Skin epidermis (tissue), 12 donors: ENCODE results near the gene ASAP2.

Experiments
- H3K27ac ChIP-seq, 21 experiments: fragments of 200-600 bp; sonication (generic) in 11 of 21; one replicate each; pipeline ENCODE4 v1.5.0; 2020; ENCODE audit warnings: mild to moderate bottlenecking in 3 of 21, inconsistent platforms in 2 of 21, moderate library complexity in 2 of 21
- H3K4me3 ChIP-seq, 7 experiments: fragments of 200-600 bp; sonication (generic) in 2 of 7; one replicate each; pipeline ENCODE4 v1.5.0; 2020; ENCODE audit warnings: inconsistent platforms in 2 of 7, mild to moderate bottlenecking in 2 of 7, moderate library complexity in 1 of 7

Gene ASAP2

DNA sequence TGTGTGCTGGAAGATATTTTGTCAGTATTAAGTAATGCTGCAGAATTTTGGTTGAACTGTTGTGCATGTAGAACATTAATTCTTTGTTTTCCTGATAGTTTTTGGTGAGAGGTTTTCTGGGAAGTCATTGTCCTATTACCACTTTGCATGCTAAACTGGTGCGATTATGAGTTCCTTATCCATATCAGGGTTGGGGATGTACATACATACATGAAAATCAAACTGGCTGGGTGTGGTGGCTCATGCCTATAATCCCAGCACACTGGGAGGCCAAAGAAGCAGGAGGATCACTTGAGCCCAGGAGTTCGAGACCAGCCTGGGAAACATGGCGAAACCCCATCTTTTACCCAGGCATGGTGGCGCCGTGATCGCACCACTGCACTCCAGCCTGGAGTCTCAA, 34.6 kb downstream of the ASAP2 start:
- no peak overlapping the region for H3K27ac ChIP-seq
- no peak overlapping the region for H3K4me3 ChIP-seq

DNA sequence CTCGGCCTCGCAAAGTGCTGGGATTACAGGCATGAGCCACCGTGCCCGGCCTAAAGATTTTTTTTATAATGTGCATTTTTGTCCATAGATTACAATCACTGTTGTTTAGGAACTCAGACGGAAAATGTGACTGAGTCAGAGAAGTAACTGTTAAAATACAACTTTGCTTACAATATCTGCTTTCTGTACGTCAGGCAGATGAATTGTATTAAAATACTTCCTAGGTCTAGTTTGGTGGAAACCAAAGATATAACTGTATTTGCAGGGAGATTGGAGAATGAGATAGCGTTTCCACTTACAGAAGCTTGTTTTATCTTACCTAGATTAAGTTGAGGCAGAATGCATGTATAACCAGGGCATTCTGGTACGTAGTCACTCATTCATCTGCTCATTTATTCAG, 36.7 kb downstream of the ASAP2 start:
- Histone ChIP-seq H3K27ac (no peak overlapping the region), H3K4me3 (no peak overlapping the region)

DNA sequence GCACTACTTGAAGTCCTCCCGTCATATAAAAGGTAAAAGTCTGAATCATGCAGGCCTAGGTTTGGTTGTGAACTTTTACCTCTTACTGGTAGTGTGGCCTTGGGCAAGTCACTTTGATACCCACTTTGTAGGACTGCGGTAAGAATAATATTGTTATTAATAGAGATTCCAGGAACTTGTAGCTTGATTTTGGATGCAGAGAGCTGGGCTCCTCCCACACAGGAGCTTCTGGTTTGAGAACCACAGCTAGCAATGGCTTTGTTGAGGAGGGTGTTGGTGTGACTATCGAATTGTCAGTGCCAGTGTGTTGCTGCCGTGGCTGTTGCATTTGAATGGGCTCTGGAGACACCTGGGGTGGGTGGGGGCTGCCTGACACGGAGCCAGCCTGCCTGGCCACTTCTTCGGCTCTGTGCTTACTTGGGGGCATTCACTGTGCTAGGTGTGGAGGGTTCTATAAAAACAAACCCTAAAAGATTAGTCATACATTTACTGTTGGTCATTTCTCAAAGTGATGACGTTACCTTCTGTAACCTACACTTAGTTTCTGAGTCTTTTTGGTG, 38.5 kb downstream of the ASAP2 start:
- H3K27ac ChIP-seq, result no peak overlapping the region
- no peak overlapping the region for H3K4me3 ChIP-seq

DNA sequence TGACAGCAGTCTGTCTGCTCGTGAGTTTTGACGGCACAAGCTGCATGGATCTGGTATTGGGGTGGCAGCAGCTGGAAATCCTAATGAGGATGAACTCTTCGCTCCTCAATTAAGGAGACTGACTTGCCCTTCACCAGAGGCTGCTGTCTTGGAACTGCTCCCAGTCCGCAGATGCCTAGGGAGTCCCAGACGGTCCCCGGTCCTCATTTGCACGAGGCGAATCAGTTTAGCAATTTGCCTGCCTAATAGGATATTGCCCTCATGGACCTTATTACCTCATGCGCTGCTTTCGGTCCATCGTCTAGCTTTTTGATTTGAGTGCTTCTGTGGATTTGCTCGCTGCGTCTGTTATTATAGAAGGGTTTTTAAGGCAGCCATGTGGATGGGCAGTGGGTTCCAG, 40.6 kb downstream of the ASAP2 start:
- H3K4me3 ChIP-seq, result no peak overlapping the region
- no peak overlapping the region for H3K27ac ChIP-seq

DNA sequence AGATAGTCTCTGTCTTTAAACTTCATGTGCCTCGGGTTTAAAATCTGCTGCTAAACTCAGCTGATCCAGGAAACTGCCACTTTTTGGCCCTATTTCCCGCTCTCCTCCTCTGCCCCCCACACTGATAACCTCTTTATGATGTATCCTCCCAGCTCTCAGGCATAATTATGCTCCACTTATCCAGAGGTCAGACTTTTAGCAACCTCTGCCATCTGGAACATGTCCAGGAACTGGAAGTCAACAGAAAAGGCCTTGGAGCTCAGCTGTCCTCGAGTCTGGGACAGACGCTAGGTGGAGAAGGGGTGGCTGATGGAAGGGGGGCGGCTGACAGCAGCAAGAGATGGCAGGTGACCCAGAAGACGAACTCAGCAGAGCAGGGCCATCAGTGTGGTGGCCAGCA, 41.2 kb downstream of the ASAP2 start:
- H3K4me3 ChIP-seq, result no peak overlapping the region
- no peak overlapping the region for H3K27ac ChIP-seq

DNA sequence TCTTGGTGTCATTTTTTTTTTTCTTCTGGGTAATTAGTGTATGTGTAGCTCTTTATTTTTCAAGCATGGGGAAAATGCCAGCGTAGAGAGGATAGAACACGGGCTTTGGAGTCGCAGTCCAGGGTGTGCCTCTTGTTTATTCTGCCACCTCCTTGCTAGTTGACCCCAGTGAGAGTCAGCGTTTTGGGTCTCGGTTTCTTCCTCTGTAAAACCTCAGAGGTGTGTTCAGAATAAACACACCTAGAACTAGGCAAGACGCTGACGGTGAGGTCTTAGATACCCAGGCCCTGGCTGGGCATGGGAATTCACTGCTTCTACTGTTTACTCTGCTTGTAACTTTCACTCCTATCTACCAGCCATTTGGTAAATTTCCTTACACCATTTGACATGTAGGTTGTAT, 41.8 kb downstream of the ASAP2 start:
- Histone ChIP-seq H3K27ac (no peak overlapping the region), H3K4me3 (no peak overlapping the region)

DNA sequence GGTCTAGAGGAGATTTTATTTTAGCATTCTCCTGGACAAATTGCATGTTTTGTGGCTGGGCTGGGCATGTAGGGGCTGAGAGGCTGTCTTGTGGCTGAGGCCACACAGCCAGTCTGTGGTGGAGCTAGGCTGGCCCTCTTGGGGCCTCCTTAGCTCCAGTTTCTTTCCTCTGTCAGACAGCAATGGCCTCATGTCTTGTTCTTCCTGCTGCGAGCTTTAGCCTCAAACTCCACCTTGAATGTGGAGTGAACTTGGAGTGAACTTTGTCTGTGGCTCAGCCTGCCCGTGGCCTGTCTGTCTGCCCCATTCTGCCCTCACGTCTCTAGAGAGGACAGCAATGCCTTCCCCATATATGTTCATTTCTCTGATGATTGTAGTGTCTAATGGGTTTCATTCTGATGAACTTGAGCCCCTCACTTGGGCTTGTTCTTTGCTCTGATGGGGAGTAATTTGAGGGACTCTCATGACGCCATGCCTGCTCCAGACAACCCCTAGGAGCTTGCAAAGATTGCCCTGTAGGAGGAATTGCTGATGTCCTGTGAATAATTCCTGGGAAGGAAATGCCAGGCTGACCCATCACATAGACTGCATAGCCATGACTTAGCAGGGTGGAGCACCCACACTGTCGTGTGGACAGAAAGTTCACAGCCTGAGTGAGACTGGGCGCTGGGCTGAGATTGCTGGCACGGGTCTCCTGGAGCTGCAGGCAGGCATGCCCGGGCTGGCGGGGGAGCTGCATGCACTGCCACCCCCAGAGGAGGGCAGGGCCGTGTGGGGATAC, 42.6 kb downstream of the ASAP2 start:
- Histone ChIP-seq H3K4me3 (no peak overlapping the region), H3K27ac (peak overlapping the region in 9 of 21 experiments; percentile 2 to 76 (median 37))

DNA sequence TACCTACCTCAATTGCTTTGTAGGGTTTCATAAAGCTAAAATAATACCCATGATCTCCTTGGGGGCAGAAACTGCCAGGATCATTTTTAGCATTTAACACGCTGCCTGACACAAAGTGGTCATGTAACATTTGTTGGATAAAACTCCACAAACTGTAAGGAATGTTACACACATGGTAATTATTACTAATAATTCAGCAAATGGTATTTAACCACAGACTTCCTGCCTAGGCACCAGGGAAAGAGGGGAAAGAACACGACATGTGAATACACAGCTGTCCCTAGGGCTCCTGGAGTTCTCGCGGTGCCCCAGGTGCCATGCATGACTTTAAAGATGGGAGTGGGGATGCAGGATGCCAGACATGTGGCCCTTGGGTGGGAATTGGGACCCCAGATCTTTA, 43.5 kb downstream of the ASAP2 start:
- peak overlapping the region in 8 of 21 experiments; percentile 12 to 76 (median 41) for H3K27ac ChIP-seq

DNA sequence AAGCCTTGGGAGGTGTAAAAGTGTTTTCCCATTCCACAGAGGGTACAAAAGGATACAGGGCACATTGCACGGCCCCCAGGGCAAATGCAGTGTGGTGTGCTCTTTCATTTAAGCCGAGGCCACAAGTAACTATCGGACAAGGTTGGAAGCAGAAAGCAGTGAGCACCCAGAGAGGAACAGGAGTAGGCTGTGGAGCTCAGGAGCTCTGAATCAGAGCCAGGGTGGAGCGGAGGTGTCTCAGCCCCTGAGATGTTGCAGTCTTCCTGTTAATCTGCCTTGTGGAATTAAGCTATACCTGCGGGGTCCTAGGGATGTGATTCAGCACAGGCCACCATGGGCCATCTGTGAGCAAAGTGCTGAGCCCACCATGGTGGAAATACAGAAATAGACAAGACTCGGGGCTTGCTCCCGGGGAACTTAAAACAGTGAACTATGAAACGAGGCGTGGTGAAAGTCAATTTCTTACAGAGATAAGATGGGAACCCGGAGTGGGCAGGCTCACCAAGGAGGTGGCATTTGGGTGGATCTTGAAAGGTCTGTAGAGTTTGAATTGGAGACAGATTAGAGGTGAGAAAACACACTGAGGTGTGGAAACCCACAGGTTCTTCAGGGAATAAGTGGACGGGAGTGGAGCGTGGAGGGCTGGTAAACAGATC, 44.0 kb downstream of the ASAP2 start:
- H3K27ac ChIP-seq, result peak overlapping the region in 9 of 21 experiments; percentile 26 to 76 (median 61)

More for the DNA sequence above, 43.5 kb downstream of the ASAP2 start:
- no peak overlapping the region for H3K4me3 ChIP-seq

DNA sequence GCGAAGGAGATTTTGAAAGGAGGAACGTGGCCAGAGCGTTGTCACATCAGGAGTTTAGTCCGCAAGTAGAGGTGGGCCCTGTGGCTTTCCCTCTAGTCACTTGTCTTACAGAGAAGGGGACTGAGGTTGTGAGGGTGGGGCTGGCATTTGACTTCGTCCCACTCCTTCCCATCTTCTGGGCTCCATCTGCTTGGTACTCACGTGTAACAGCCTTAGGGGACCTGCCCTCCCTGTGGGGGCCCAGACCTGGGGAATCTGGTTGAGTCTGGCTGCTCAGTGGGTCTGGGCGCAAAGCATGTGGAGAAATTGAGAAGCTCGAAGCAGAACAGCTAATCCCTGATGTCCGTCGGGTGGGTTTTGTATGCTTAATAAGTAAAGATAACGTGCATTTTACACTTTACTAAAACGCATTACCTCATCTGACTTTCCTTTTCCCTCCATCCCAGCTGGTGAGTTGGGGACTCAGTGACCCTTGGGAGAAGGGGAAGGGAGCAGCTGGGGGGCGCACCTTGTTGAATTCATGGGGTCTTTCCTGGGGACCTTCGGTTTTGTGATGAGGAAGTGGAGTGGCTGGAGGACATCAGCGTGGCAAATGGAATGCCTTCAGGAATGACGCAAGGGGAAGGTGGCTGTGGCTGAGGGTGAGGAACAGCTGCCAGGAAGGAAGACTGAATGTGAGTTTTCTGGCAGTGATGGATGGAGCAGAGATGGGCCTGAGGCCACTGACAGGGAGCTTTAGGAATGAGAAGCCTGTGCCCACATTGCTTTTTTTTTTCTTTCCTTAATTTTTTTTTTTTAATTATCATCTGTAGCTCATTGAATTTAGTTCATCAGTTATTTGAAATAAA, 44.8 kb downstream of the ASAP2 start:
- Histone ChIP-seq H3K4me3 (no peak overlapping the region), H3K27ac (peak overlapping the region in 10 of 21 experiments; percentile 5 to 76 (median 56))

More for the DNA sequence above, 44.0 kb downstream of the ASAP2 start:
- no peak overlapping the region for H3K4me3 ChIP-seq

DNA sequence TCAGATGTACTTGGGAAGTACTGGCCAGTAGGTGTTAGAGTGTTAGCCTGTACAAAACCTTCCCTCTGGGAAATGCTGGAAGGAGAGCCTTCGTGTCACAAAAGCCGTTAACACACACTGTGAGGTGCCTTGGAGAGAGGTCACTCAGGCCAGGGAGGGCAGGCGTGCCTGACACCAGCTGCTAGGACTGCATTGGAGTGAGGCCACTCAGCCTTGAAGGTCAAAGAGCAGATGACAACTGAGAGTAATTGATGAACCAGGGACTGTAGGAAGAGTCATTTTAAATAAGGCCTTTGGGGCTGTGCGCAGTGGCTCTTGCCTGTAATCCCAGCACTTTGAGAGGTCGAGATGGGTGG, 45.4 kb downstream of the ASAP2 start:
- H3K27ac ChIP-seq, result peak overlapping the region in 9 of 21 experiments; percentile 5 to 76 (median 55)
- H3K4me3 ChIP-seq, result no peak overlapping the region

DNA sequence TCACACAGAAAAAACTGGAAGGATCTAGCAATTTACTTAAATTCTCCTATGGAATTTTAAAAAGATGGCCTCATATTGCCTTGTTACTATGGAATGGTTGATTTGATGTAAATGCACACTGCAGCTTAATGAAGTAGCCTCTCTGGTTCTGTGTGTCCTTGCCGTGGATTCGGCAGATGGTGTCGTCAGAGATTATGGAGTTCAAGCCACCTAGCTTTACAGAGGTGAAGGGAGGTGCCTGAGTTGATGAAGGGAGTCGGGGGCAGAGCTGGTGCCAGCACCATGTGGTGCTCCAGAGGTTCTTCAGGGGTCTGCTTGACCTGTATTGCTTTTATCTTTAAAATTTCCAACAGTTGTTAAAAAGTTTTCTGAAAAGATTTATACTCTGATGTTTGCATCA, 48.8 kb downstream of the ASAP2 start:
- H3K4me3 ChIP-seq, result no peak overlapping the region

DNA sequence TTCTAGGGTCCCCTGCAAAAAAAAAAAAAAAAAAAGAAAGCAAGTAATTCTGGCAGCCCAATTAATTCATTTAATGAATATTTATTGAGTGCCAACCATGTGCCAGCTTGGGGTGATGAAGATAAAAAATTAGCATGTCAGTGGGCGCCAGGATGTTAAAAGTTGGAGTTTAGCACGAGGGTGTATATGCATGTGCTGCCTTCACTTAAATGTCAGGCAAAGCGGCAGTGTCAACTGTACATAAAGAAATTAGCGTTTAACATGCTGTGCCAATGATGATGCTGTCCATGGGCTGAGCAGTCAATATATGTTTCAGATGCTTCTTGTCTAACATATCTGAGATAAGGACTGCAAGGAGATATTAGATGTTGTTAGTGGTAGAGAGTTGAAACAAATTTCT, 49.5 kb downstream of the ASAP2 start:
- Histone ChIP-seq H3K4me3 (no peak overlapping the region), H3K27ac (peak overlapping the region in 1 of 21 experiments; percentile 5)

More for the DNA sequence above, 48.8 kb downstream of the ASAP2 start:
- H3K27ac ChIP-seq, result peak overlapping the region in 2 of 21 experiments; percentile 10 to 22

DNA sequence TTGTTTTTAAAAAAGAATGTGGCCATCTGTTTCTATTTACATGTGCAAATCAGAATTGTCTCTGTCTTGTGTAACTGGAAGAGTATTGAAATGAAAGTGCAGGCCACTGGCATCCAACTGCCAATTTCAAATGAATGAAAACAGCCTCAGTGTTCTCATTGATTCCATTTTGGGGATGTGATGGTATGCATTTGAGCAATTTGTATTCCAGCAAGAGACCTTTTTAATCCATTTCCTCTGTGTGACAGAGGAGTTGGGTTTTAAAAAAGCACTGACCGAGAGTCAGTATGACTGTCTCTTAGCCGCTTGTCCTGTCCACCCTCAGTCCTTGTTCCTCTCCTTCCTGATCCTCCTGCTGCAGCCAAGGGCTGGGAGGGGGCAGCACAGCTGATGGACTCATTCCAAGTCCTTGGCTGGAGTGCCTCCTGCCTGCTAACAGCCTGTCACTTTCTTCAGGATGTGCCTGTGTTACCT, 50.0 kb downstream of the ASAP2 start:
- H3K4me3 ChIP-seq, result no peak overlapping the region
- peak overlapping the region in 10 of 21 experiments; percentile 0 to 68 (median 50) for H3K27ac ChIP-seq

DNA sequence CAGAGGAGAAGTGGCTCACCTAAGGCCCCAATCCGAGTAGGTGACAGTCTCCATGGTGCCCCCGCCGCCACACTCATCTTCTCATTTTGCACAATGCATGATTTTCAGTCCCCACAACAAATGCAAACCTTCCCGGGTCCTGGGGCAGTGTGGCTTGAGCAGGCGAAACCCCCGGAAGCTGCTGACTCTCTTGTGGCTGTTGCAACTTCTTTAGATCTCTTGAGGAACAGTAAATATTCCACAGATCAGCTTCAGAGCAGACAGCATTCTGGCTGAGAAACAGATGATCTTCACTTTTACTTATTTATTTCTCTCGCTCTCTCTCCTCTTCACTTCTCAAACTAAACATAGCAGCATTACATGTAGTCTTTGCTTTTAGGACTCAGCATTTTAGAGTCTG, 51.9 kb downstream of the ASAP2 start:
- Histone ChIP-seq H3K27ac (peak overlapping the region in 14 of 21 experiments; percentile 11 to 76 (median 54)), H3K4me3 (no peak overlapping the region)

DNA sequence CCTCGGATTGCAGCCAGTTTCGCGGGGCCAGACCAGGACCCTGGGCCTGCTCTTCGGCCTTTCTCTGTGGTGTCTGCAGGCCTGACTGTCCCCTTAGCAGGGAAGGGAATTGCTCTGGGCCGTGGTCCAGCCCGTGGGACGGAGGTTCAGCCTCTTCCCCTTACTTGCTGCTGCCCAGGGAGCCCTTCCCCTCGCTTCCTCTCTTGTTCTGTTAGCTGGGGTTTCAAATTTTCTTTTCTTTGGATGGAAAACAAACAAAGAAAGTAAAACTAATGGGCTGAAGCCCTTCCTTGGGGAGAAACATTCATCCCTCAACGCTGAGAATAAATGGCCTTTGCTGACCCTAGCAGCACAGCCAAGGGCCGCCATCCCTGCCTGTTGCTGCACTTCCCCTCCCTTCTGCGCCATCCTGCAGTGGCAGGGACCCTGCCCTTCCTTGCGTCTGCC, 52.4 kb downstream of the ASAP2 start:
- H3K27ac ChIP-seq, result peak overlapping the region in 18 of 21 experiments; percentile 5 to 76 (median 52)
- no peak overlapping the region for H3K4me3 ChIP-seq

DNA sequence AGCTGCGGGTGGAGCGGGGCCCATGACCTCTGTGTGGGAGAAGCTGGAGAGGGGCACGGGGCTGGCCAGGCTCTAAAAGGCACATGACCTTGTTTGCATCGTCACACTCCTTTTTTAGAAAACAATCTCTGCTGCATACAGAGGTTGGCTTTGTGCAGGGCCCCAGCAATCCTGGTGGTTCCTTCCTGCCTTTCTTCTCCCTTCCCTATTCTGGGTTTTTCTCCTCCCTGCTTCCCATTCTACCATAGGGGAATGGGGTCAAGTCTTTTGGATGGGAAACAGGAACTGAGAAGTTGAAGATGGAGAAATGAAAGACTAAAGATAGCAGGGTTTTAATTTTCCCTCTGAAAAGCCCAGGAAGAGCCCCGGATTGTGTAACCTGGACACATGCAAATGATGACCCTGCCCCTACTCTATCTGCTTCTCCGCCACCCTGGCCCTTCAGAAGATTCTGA, 53.9 kb downstream of the ASAP2 start:
- peak overlapping the region in 15 of 21 experiments; percentile 5 to 82 (median 59) for H3K27ac ChIP-seq
- H3K4me3 ChIP-seq, result no peak overlapping the region

DNA sequence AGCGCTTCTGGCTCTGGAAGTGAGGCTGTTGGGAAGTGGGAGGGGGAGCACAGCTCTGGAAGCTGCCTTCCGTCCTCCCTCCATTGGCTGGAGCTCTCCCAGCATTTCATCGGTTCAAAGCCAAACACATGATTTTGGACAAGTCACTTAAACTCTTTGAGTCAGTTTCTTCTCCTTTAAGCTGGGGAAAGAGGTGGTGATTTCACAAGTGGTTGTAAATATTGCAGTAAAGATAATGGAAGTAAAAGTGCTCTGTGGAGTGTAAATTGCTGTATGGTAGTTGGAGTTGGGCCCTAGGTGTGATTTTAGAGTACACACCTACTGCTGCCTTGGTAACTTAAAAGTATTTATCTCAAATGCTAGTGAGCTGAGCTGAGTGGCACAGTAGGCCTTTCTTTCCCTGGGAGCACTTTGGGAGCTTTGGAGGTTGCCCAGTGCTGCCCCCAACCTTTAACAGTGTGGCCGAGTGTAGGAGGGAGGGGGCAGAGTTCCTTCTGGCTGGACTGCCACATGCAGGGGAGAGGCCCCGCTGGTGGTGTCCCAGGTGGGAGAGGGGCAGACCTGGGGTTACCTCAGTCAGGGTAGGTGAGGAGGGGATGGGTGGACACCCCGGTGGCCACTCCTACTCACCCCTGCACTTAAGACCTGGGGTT, 54.7 kb downstream of the ASAP2 start:
- Histone ChIP-seq H3K27ac (peak overlapping the region in 16 of 21 experiments; percentile 5 to 82 (median 62)), H3K4me3 (no peak overlapping the region)

DNA sequence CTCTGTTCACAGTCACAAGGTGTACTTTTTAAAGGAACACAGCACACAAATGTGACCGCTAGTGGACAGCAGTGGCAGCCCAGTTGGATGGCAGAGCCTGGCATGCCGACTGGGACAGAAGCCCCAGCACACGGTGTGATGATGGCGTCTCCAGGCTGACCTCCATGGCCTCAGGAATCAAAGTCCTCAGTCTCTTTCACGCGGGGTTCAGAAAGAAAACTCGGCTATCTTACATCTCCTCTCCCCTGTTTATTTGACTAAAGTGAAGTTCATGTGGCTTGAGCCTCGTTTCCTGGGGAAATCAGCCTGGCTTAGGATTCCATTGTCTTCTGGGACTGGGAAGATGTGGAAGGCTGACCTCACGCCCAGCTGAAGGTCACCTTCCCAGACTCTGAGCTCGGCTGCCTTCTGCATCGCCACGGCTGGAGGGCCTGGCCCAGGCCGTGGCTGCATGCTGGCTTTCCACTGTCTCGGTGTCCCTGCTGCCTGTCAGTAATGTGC, 56.1 kb downstream of the ASAP2 start:
- no peak overlapping the region for H3K4me3 ChIP-seq
- peak overlapping the region in 18 of 21 experiments; percentile 1 to 82 (median 58) for H3K27ac ChIP-seq
